Prostate gland (tissue), 2 donors: ENCODE data around the gene PDCD7. TPM values are rescaled to one million over a fixed set of nuclear protein-coding genes. Genes with fewer than 3 reads are reported as not detected.
"Not testable (repeated sequence)": the region's sequence is repeated elsewhere in the genome, so short reads cannot be mapped to it uniquely, and the experiment has no call there.

Experiments used
- DNase-seq: peaks from one replicate; pipeline ENCODE4 v3.0.0-alpha.2; 2019; ENCODE audit warnings: low spot score
- H3K27ac ChIP-seq, 2 donors: fragments of 200-600 bp; sonication (generic); 2 replicates each; pipeline ENCODE4 v1.5.1; 2017 to 2019
- H3K27me3 ChIP-seq: fragments of 200-600 bp; sonication (generic); replicated peaks from 2 replicates; pipeline ENCODE4 v1.5.1; 2019; ENCODE audit not compliant: insufficient read depth
- H3K36me3 ChIP-seq, 2 donors: fragments of 200-600 bp; sonication (generic); 1 replicate in 1 of 2; 2 replicates in 1 of 2; pipeline versions ENCODE4 v1.5.1 to v1.8.1; 2017 to 2019
- H3K4me1 ChIP-seq: fragments of 200-600 bp; sonication (generic); replicated peaks from 2 replicates; pipeline ENCODE4 v1.5.1; 2019
- H3K4me3 ChIP-seq, 2 donors: fragments of 200-600 bp; sonication (generic); 2 replicates each; pipeline ENCODE4 v1.5.1; 2017 to 2019
- H3K9me3 ChIP-seq: fragments of 200-600 bp; sonication (generic); 2 replicates; pipeline ENCODE4 v1.5.1; 2017
- CTCF ChIP-seq, 4 experiments: fragments of 200-600 bp in 2 of 4; fragments of 450-650 bp in 2 of 4; sonication (generic) in 2 of 4; IDR thresholded peaks; 1 replicate in 3 of 4; 2 replicates in 1 of 4; pipeline ENCODE4 v1.5.1; 2016 to 2019; ENCODE audit warnings: antibody characterized with exemption in 4 of 4, mild to moderate bottlenecking in 2 of 4, moderate library complexity in 2 of 4
- POLR2A ChIP-seq: fragments of 450-650 bp; IDR thresholded peaks from one replicate; pipeline ENCODE4 v1.6.1; 2016; ENCODE audit warnings: antibody characterized with exemption, mild to moderate bottlenecking
- POLR2AphosphoS5 ChIP-seq: sonication (generic); formaldehyde crosslinking; IDR thresholded peaks from one replicate; pipeline ENCODE4 v1.6.1; 2017; ENCODE audit warnings: antibody characterized with exemption
- WGBS: methylation state at CpG from one replicate; pipeline ENCODE4 v1.1.5; 2018; 5-methylcytosine and 5-hydroxymethylcytosine counted together
- intact Hi-C: fragments of 100-400 bp; cut with DNase I; formaldehyde crosslinking; loops from one replicate; pipeline ENCODE4 v1.14.2; 2022
- total RNA-seq, 2 donors: library from RNA; depleted of rRNA; stranded (reverse); fragments of >200 nt; gene quantifications; one replicate each; pipeline ENCODE4 v1.1.0, GENCODE V29; 2016

PDCD7 gene
- total RNA-seq, 2 donors from 2014 or later: 30.8 to 43.6 TPM

DNA sequence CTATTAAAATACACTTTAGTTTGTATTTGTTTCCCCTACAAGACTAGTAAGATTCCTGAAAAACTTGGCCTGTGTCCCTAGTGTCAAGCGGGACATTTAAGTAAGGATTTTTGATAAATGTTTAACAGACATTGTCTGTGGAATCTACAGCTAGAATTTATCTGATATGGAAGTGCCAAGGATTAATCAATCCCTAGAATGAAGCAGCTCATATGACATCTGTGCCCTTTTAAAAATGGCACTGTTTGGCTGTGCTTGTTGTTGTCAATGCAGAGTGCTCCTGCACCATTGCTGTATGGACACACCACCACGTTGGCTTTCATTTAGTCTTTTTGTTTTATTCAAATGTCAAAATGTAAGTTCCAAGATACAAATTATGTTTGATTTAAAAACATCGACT, 14.3 kb upstream of the PDCD7 start:
- H3K4me1 ChIP-seq: no peaks in the 10 kb centered on the region
- no peaks in the 10 kb centered on the region for H3K27me3 ChIP-seq
- 77% methylated on average over 3 of the region's 3 CpGs for WGBS
- no peak overlapping the region for H3K4me3 ChIP-seq
- H3K36me3 ChIP-seq: no peaks in the 10 kb centered on the region
- no peak overlapping the region for H3K27ac ChIP-seq
- intact Hi-C loops: no loop called here
- H3K9me3 ChIP-seq: no peaks in the 10 kb centered on the region
- DNase-seq: no peak
- TF ChIP-seq POLR2AphosphoS5: no peak
- TF ChIP-seq CTCF (IDR thresholded peaks at IDR 0.05): no peak
- no peak for TF ChIP-seq POLR2A

DNA sequence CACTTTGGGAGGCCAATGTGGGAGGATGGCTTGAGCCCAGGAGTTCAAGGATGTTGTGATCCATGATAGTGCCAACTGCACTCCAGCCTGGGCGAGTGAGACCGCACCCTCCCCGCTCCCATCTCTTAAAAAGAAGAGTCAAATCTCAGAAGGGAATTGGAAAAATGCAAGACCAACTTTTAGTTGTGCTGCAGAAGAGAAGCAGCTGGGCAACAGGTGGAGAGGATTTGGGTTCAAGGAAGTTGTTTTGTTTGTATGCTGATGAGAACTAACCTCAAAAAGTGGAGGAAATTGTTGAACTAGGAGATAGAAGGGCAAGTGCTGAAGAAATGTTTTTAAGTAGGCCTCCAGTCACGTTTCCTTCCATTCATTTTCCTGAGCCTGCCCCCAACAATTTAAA, 12.8 kb upstream of the PDCD7 start:
- H3K27ac ChIP-seq: no peak overlapping the region
- intact Hi-C loops: no loop called here
- no peaks in the 10 kb centered on the region for H3K9me3 ChIP-seq
- WGBS: 92% methylated on average over 4 of the region's 4 CpGs
- no peak for DNase-seq
- no peaks in the 10 kb centered on the region for H3K4me1 ChIP-seq
- H3K4me3 ChIP-seq: no peak overlapping the region
- TF ChIP-seq POLR2AphosphoS5 (no peak), CTCF (IDR thresholded peaks at IDR 0.05) (no peak), POLR2A (no peak)
- H3K36me3 ChIP-seq: no peaks in the 10 kb centered on the region
- H3K27me3 ChIP-seq: no peaks in the 10 kb centered on the region

- DNase-seq, H3K27me3 ChIP-seq, intact Hi-C loops, H3K36me3 ChIP-seq, H3K27ac ChIP-seq, H3K4me3 ChIP-seq, H3K9me3 ChIP-seq, H3K4me1 ChIP-seq: not testable (repeated sequence)
- 90% methylated on average over 6 of the region's 6 CpGs for WGBS
These were observed 5.0 kb upstream of the PDCD7 start for GRCh38 chr15:65138631-65139030.

DNA sequence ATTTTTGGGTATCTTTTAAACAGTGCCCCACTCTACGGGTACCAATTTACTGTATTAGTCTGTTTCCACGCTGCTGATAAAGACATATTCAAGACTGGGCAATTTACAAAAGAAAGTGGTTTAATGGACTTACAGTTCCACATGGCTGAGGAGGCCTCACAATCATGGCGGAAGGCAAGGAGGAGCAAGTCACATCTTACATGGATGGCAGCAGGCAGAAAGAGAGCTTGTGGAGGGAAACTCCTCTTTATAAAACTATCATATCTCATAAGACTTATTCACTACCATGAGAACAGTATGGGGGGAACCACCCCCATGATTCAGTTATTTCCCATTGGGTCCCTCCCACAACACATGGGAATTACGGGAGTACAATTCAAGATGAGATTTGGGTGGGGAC, 4.3 kb upstream of the PDCD7 start:
- H3K27me3 ChIP-seq, H3K4me3 ChIP-seq, DNase-seq, H3K27ac ChIP-seq, intact Hi-C loops, H3K9me3 ChIP-seq, H3K4me1 ChIP-seq, H3K36me3 ChIP-seq: not testable (repeated sequence)
- WGBS: 93% methylated on average over 4 of the region's 4 CpGs

- H3K27me3 ChIP-seq, H3K4me3 ChIP-seq, H3K9me3 ChIP-seq, H3K4me1 ChIP-seq, H3K36me3 ChIP-seq, DNase-seq, H3K27ac ChIP-seq, intact Hi-C loops: not testable (repeated sequence)
- whole genome bisulfite sequencing: 94% methylated on average over 7 of the region's 7 CpGs
These were observed 3.5 kb upstream of the PDCD7 start for GRCh38 chr15:65137089-65137488.

DNA sequence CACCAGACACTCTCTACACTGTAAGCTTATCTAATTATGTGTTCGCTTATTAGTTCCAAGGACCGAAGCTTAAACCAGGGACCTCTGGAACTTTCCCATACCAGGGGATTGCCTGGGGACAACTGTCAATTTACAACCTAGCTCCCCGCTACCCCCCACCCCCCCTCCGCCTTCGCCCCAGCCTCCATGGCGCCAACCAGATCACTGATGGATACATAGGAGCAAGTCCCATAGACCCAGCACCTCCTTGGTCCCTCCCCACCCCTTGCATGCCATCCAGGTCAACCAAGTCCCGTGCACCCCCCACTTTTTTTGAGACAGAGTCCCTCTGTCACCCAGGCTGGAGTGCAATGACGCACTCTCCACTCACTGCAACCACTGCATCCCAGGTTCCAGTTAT, 930 bp upstream of the PDCD7 start:
- H3K36me3 ChIP-seq: no peaks in the 10 kb centered on the region
- no peak for DNase-seq
- TF ChIP-seq CTCF (IDR thresholded peaks at IDR 0.05): no peak
- no peak for TF ChIP-seq POLR2AphosphoS5
- TF ChIP-seq POLR2A: no peak
- H3K4me1 ChIP-seq: peaks cover 7% of the 10 kb centered on the region
- intact Hi-C loops: no loop called here
- no peaks in the 10 kb centered on the region for H3K9me3 ChIP-seq
- H3K27me3 ChIP-seq: no peaks in the 10 kb centered on the region
- no peak overlapping the region for H3K27ac ChIP-seq
- 91% methylated on average over 8 of the region's 8 CpGs for WGBS
- no peak overlapping the region for H3K4me3 ChIP-seq
